H7 (cell line): ENCODE data around the gene TMEM181. TPM values are rescaled to one million over a fixed set of nuclear protein-coding genes. Genes with fewer than 3 reads are reported as not detected.
A peak's percentile ranks its signal among the peaks of the same experiment; 100 is the strongest.
"Not testable (repeated sequence)": the region's sequence is repeated elsewhere in the genome, so short reads cannot be mapped to it uniquely, and the experiment has no call there.

Source experiments
- DNase-seq: peaks from one replicate; pipeline ENCODE4 v3.0.0; 2012
- H3K27me3 ChIP-seq: 2 replicates; pipeline ENCODE4 v1.6.0; 2011; ENCODE audit warnings: mild to moderate bottlenecking, low read length; ENCODE audit not compliant: control insufficient read depth, insufficient read depth
- H3K36me3 ChIP-seq: replicated peaks from 2 replicates; pipeline ENCODE4 v1.5.1; 2011; ENCODE audit warnings: low read length; ENCODE audit not compliant: control insufficient read depth, insufficient read depth
- H3K4me3 ChIP-seq: 2 replicates; pipeline ENCODE4 v1.5.1; 2011; ENCODE audit warnings: low read depth, mild to moderate bottlenecking, control low read depth, low read length, moderate library complexity; ENCODE audit not compliant: insufficient read depth
- total RNA-seq: library from RNA; depleted of rRNA; stranded (reverse); fragments of >200 nt; shearing (Covaris generic); gene quantifications from 2 replicates; pipeline ENCODE4 v1.2.3, GENCODE V29; 2014

TMEM181 gene
- total RNA-seq, 1 experiment from 2014 or later, result 14.5 TPM

GRCh38 chr6:158624684-158625682 lies 65.1 kb downstream of the TMEM181 start:
- Histone ChIP-seq H3K36me3 (peaks cover 21% of the 10 kb centered on the region), H3K27me3 (no peaks in the 10 kb centered on the region), H3K4me3 (no peak overlapping the region)
- peak; percentile 19 for DNase-seq

- peak; percentile 43 for DNase-seq
- Histone ChIP-seq H3K27me3 (no peaks in the 10 kb centered on the region), H3K4me3 (no peak overlapping the region), H3K36me3 (peaks cover 21% of the 10 kb centered on the region)
Observed at GRCh38 chr6:158625881-158626305, 66.0 kb downstream of the TMEM181 start.

DNA sequence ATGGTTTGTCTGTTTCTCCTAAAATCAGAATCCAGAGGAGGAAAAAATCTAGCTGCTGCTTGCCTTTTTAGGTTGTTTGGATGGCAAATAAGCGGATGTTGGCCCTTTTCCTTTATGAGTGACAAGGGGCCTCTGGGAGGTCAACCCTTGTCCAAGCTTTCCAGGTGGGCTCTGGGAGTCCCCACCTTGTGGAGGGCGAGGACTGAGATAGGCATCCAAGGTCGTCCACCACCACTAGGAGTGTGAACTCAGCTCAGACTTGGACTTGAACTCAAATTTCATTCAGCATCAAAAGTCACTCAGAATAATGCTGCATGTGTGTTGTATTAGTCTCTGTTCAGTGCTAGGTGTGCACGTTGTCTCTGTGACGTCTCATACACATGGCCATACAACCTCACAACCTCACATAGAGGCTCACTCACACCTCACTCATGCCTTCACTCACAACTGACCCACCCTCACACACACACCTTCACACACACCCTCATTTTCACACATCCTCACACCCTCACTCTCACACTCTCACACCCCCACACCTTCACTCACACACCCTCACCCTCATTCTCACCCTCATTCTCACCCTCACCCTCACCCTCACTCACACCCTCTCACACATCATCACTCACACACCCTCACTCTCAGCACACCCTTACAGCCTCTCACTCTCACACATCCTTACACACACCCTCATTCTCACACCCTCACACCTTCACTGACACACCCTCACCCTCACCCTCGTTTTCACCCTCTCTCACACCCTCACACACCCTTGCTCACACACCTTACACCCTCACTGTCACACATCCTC lies 66.7 kb downstream of the TMEM181 start:
- peak; percentile 23 for DNase-seq
- Histone ChIP-seq H3K27me3 (no peaks in the 10 kb centered on the region), H3K4me3 (no peak overlapping the region), H3K36me3 (peaks cover 17% of the 10 kb centered on the region)

- peak; percentile 44 for DNase-seq
- no peaks in the 10 kb centered on the region for H3K27me3 ChIP-seq
- peaks cover 16% of the 10 kb centered on the region for H3K36me3 ChIP-seq
- no peak overlapping the region for H3K4me3 ChIP-seq
Observed at GRCh38 chr6:158627168-158627939, 67.5 kb downstream of the TMEM181 start.

GRCh38 chr6:158627940-158628211 lies 68.0 kb downstream of the TMEM181 start:
- DNase-seq, result no peak
- Histone ChIP-seq H3K36me3 (peaks cover 14% of the 10 kb centered on the region), H3K4me3 (no peak overlapping the region), H3K27me3 (no peaks in the 10 kb centered on the region)

DNA sequence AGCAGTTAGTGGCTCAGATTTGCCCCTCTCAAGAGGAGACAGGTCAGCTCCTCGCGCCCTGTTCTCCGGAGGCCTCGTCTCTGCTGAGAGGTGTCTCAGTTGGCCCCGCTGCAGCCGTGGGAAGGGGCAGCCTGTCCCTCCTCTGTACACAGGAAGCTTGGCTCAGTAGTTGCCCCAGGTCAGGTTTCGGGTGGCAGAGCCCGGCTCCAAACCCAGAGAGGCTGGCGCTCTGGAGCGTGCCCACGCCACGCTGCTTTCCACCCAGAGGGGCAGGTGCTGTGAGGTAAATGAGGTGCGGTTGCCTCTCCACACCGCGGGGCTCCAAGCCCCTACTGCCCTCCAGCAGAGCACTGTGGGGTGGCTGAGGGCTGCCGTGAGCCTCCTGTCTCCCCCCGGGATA lies 68.7 kb downstream of the TMEM181 start:
- no peaks in the 10 kb centered on the region for H3K27me3 ChIP-seq
- peak; percentile 36 for DNase-seq
- peaks cover 14% of the 10 kb centered on the region for H3K36me3 ChIP-seq
- H3K4me3 ChIP-seq, result no peak overlapping the region

- Histone ChIP-seq H3K4me3 (no peak overlapping the region), H3K36me3 (peaks cover 14% of the 10 kb centered on the region), H3K27me3 (no peaks in the 10 kb centered on the region)
- peak; percentile 79 for DNase-seq
Observed at GRCh38 chr6:158629367-158630221, 69.7 kb downstream of the TMEM181 start.

DNA sequence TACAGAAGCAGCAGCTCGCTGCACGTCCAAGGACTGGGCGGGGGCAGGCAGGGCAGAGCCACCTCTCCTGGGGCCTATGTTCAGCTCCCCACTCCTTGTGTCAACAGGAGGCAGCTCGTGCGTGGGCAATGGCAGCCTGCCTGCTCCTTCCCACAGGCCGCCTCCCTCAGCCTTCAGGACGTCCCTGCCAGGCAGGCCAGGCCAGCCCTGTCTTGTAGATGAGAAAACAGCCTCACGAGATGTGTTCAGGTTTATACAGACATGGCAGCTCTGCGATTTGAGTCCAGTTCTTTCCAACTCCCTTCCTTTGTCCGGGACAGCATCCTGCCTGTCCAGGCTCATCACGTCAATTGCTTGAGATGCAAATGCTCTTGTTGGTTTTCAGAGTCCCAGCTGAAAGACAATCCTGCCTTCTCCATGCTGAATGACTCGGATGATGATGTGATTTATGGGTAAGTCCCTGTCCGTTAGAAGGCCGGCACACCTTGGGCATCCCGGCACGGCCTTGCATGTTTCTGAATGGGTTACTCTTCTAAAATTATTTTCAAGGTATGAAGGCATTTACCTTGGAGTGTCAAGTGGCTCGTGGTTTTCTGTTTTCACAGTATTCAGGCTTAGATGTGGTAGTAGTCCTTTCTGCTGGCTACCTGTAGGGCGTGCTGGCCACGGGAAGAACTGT lies 71.2 kb downstream of the TMEM181 start:
- DNase-seq, result no peak
- H3K27me3 ChIP-seq, result no peaks in the 10 kb centered on the region
- peaks cover 11% of the 10 kb centered on the region for H3K36me3 ChIP-seq
- no peak overlapping the region for H3K4me3 ChIP-seq

GRCh38 chr6:158631678-158632537 lies 72.0 kb downstream of the TMEM181 start:
- H3K36me3 ChIP-seq, result peaks cover 8% of the 10 kb centered on the region
- no peak overlapping the region for H3K4me3 ChIP-seq
- no peak for DNase-seq
- H3K27me3 ChIP-seq, result no peaks in the 10 kb centered on the region

DNA sequence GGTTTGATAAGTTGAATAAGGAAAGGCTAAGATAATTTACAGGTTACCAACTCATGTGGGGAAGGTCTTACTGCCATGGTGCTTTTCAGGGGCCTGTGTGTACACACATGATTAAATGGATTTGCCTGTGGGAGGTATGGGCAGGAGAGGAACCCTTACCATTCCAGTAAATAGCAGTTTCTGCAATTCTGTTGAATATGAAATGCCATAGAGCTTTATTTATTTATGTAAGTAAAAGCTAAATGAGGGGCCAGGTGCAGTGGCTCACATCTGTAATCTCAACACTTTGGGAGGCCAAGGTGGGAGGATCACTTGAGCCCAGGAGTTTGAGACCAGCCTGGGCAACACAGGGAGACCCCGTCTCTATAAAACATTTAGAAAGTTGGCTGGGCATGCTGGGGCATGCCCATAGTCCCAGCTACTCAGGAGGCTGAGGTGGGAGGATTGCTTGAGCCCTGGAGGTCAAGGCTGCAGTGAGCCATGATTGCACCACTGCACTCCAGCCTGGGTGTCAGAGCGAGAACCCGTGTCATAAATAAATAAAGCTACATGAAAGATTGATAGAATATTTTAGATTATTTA lies 72.7 kb downstream of the TMEM181 start:
- H3K27me3 ChIP-seq, H3K4me3 ChIP-seq, H3K36me3 ChIP-seq, DNase-seq: not testable (repeated sequence)

DNA sequence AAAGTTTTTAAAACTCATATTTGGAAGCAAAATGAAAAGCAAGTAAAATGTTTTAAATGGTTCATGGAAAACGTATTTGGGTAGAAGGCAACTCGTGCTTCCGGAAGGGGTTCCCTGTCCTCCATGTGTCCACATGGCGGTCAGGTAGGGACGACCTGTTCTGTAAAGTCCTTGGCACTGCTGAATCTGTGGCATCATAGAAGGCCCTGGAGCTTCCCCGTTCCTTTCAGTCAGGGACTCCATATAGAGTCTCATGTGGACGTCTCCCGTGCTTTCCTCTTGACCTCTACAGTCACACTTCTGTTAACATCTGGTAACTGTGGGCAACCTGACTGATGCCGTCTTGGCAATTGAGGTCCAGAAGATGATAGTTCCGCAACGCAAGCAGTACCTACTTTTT lies 73.2 kb downstream of the TMEM181 start:
- no peaks in the 10 kb centered on the region for H3K27me3 ChIP-seq
- H3K36me3 ChIP-seq, result peaks cover 3% of the 10 kb centered on the region
- no peak overlapping the region for H3K4me3 ChIP-seq
- no peak for DNase-seq

DNA sequence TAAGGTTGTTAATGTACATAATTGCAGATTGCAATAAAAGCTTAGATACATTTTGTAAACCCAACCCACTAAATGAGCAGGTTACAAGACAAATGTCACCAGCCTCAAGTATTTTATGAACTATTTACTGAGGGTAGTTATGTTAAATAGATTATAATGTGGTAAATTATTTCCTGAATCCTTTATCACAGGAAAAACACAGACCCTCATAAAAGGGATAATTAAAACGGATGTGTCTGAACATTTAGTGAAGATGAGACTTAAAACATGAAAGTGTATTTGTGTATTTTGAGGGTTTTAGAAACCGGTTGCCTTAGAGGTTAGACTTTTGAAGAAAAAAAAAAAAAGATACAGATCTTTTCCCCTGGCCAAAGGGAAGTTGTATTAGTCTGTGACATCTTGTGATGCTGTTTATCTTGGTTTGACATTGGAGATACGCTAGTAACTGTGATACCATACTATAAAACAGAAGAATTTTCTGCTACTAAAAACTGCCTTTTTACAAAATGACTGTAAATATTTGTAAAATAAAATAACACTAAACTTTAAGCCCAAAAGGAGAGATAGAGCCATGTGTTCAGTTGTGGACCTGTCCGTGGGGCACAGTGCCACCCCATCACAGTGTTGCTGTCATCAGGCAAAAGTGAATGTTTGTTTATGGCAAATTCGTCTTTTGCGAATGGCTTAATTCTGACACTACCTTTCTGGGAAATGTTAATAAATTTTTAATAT lies 75.0 kb downstream of the TMEM181 start:
- peaks cover 5% of the 10 kb centered on the region for H3K36me3 ChIP-seq

More for the DNA sequence above, 75.0 kb downstream of the TMEM181 start:
- DNase-seq, result no peak
- Histone ChIP-seq H3K4me3 (no peak overlapping the region), H3K27me3 (no peaks in the 10 kb centered on the region)
